ENCODE measurements around the gene ZNF587. TPM values are rescaled to one million over a fixed set of nuclear protein-coding genes. Genes with fewer than 3 reads are reported as not detected.
A peak's percentile ranks its signal among the peaks of the same experiment; 100 is the strongest.
"Not testable (repeated sequence)": the region's sequence is repeated elsewhere in the genome, so short reads cannot be mapped to it uniquely, and the experiment has no call there.

Gene ZNF587
- total RNA-seq, 2 donors from 2014 or later = 13.7 to 20.1 TPM

- 91 to 96% methylated on average over 6 of the region's 6 CpGs for WGBS, 2 donors
- intact Hi-C loops (cut with DNase I) = no loop called here
Observed at GRCh38 chr19:57825511-57825910, 24.1 kb upstream of the ZNF587 start.

DNA sequence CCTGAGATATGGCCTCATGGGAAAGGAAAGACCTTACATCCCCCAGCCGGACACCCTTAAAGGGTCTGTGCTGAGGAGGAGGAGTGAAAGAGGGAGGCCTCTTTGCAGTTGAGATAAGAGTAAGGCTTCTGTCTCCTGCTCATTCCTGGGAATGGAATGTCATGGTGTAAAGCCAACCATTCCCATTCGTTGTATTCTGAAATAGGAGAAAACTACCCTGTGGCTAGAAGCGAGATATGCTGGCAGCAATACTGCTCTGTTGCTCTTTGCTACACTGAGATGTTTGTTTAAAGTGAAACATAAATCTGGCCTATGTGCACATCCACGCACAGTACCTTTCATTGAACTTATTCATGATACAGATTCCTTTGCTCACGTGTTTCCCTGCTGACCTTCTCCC lies 20.3 kb upstream of the ZNF587 start:
- Histone ChIP-seq H3K27ac (peak overlapping the region in 1 of 4 donors; percentile 47), H3K27me3 (no peaks in the 10 kb centered on the region), H3K4me1 (peaks cover 26% of the 10 kb centered on the region), H3K9me3 (no peaks in the 10 kb centered on the region), H3K36me3 (replicated peaks in 1 of 2; ENCODE audit: insufficient read depth in 1 of 2, low read depth in 2 of 2) (no peaks in the 10 kb centered on the region), H3K4me3 (no peak overlapping the region)
- WGBS, 2 donors = 42 to 53% methylated on average over 5 of the region's 5 CpGs
- no peak for TF ChIP-seq POLR2A (IDR thresholded peaks at IDR 0.05)
- TF ChIP-seq CTCF (IDR thresholded peaks at IDR 0.05) = no peak
- ATAC-seq = no peak
- intact Hi-C loops (cut with DNase I) = no loop called here
- no peak for DNase-seq

More at GRCh38 chr19:57825511-57825910, 24.1 kb upstream of the ZNF587 start:
- ATAC-seq = no peak
- H3K27ac ChIP-seq = no peak overlapping the region
- H3K4me1 ChIP-seq = peaks cover 52% of the 10 kb centered on the region
- no peaks in the 10 kb centered on the region for H3K36me3 ChIP-seq (replicated peaks in 1 of 2; ENCODE audit: insufficient read depth in 1 of 2, low read depth in 2 of 2)
- no peak overlapping the region for H3K4me3 ChIP-seq
- H3K9me3 ChIP-seq = no peaks in the 10 kb centered on the region
- TF ChIP-seq POLR2A (IDR thresholded peaks at IDR 0.05) (no peak), CTCF (IDR thresholded peaks at IDR 0.05) (no peak)
- no peaks in the 10 kb centered on the region for H3K27me3 ChIP-seq
- DNase-seq = no peak

GRCh38 chr19:57830071-57830602 lies 19.5 kb upstream of the ZNF587 start, which contains the start of gene ZNF587B:
ZNF587B (plus strand) TSS chr19:57830299; CDS start chr19:57830529, 230 bp downstream.
- H3K36me3 ChIP-seq (replicated peaks in 1 of 2; ENCODE audit: insufficient read depth in 1 of 2, low read depth in 2 of 2) = no peaks in the 10 kb centered on the region
- intact Hi-C loops (cut with DNase I) = no loop called here

GRCh38 chr19:57836991-57837390 lies 12.7 kb upstream of the ZNF587 start:
- 91 to 95% methylated on average over 5 of the region's 5 CpGs for WGBS, 2 donors
- not testable (repeated sequence) for DNase-seq; H3K36me3 ChIP-seq (replicated peaks in 1 of 2; ENCODE audit: insufficient read depth in 1 of 2, low read depth in 2 of 2)

More at GRCh38 chr19:57830071-57830602, 19.5 kb upstream of the ZNF587 start, which contains the start of gene ZNF587B:
- Histone ChIP-seq H3K9me3 (no peaks in the 10 kb centered on the region), H3K27me3 (no peaks in the 10 kb centered on the region), H3K27ac (peak within 1 kb of the TSS in 3 of 4 donors; percentile 39 to 50 (median 47)), H3K4me1 (peaks cover 20% of the 10 kb centered on the region), H3K4me3 (no peak within 1 kb of the TSS)
- 42 to 51% methylated on average over 20 to 22 of the region's 22 CpGs for WGBS, 2 donors
- ATAC-seq = peak; percentile 86
- peak; percentile 58 to 64 (median 58) for DNase-seq
- peak in 2 of 3 donors; percentile 13 to 33 for TF ChIP-seq POLR2A (IDR thresholded peaks at IDR 0.05)
- TF ChIP-seq CTCF (IDR thresholded peaks at IDR 0.05) = peak in 4 of 7 experiments; percentile 13 to 35 (median 24)

GRCh38 chr19:57838622-57839191 lies 11.0 kb upstream of the ZNF587 start:
- ATAC-seq; DNase-seq; H3K4me1 ChIP-seq; intact Hi-C loops (cut with DNase I); H3K36me3 ChIP-seq (replicated peaks in 1 of 2; ENCODE audit: insufficient read depth in 1 of 2, low read depth in 2 of 2); H3K27me3 ChIP-seq; H3K9me3 ChIP-seq; H3K4me3 ChIP-seq; H3K27ac ChIP-seq: not testable (repeated sequence)
- WGBS, 2 donors = 88 to 99% methylated on average over 3 to 5 of the region's 5 CpGs

More at GRCh38 chr19:57836991-57837390, 12.7 kb upstream of the ZNF587 start:
- H3K27me3 ChIP-seq; H3K4me3 ChIP-seq; H3K9me3 ChIP-seq; H3K27ac ChIP-seq; intact Hi-C loops (cut with DNase I); ATAC-seq; H3K4me1 ChIP-seq: not testable (repeated sequence)

All from body of pancreas (tissue), 4 donors.